Skin of body (tissue), 2 donors: ENCODE measurements around the gene SPATA13. TPM values are rescaled to one million over a fixed set of nuclear protein-coding genes. Genes with fewer than 3 reads are reported as not detected.
A peak's percentile ranks its signal among the peaks of the same experiment; 100 is the strongest.

Experiments
- DNase-seq: peaks from one replicate; lab custom pipeline; 2025; lab: John Stamatoyannopoulos, UW
- total RNA-seq: library from RNA; depleted of rRNA; stranded (reverse); fragments of >200 nt; gene quantifications from one replicate; pipeline ENCODE4 v1.2.3, GENCODE V29; 2014

Gene SPATA13
- total RNA-seq, 1 donor from 2014 or later = 7.1 TPM

GRCh38 chr13:24141333-24141910 is 19.1 kb upstream of the SPATA13 start:
- no peak for DNase-seq

DNA sequence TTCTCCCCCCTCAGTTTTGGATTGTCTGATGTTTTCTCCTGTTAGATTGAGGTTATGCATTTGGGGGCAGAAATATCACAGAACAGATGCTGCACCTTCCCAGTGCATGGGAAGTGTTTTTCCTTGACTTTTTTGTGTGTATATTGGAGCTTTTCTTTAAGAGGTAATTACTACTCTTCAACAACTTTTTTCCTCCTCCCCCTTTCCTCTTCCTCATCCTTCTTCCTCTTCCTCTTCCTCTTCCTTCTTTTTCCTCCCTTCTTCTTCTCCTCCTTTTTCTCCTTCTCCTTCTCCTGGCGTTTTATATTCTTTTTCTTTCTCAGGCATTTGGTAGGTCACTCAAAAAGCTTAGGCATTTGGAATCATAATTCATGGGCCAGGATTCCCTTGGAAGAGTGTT is 18.1 kb upstream of the SPATA13 start:
- no peak for DNase-seq

- no peak for DNase-seq
Observed at GRCh38 chr13:24142886-24143285, 17.6 kb upstream of the SPATA13 start.

DNA sequence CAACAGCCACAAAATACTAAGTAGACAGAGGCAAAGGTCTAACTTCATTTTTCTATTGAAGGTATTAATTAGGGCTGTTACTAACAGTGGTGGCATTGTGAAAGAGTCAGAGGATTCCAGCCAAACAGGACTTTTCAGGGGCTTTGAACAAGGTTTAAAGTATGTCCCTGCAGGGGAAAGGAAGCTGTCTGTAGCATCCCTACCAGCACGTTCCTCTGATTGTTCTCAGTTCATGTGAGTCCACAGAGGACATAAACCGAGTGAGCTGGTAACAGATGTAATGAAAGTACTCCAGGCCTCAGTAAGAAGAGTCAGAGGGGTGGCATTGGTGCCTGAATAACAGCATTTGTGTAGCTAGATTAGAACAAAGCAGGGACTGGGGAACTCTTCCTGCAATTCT is 15.3 kb upstream of the SPATA13 start:
- DNase-seq = no peak

- no peak for DNase-seq
Observed at GRCh38 chr13:24145674-24146073, 14.8 kb upstream of the SPATA13 start.

DNA sequence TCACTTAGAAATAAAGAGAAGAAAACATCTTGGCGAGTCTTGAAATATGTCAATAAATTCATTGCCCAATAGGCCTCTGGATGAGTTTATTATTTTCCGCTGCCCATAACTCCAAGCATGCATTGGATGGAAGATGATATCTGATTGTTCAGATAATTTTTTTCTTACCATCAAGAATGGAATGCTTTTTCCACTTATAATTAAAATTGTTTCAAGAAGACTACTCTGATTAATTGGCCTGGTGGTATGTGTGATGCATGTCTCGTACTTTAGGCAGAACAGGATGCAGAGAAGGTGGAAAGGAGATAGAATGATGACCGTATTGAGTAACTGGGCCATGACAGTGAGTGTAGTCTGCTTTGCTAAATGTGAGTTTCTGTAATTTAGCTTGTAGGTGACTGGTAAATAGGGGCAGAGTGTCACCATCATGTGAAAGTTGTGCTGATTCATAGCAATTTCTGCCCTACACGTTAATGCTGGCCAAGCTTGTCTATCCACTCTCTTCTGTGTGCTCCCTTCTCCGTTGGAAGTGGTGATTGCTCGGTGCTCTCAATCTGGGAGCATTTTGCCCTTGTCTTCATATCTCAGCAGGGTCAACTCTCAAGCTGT is 13.5 kb upstream of the SPATA13 start:
- no peak for DNase-seq

- DNase-seq = no peak
Observed at GRCh38 chr13:24147570-24147963, 13.0 kb upstream of the SPATA13 start.

DNA sequence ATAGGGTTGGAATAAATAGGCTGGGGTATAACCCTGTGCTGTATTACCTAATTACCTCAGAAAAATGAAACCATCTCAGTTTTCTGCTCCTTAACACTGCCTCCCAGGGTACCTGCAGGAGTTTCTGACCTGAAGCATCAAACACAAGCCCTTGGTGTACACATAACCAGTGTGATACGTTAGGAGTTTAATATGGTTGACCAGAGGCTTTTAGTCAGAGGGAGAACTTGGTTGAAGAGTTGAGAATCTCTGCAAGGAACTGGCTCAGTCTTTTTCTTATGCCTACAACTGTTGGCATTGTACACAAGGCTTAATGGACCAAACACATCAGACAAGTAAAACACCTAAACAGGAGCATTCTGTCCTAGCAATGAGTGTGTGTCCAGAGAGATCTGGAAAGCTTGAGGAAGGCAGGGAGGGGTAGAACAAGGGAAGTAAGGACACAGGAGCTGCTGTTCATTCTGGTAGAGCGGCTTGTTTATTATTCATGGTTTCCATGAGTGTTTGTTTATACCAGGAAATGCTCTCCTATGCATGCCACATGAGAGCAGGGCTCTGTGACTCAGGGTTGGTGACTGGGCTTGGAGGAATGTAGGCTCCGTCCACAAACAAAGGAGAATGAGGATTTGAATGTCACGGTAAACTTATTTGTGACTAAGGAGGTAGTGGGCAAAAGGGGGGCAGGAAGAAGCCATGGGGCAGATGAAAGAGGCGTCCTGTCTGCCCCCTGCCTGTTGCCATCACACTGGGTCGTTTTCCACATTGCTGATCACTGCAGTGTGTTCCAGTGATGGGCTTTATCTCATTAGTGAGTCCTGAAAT is 11.9 kb upstream of the SPATA13 start:
- peak; percentile 27 for DNase-seq

DNA sequence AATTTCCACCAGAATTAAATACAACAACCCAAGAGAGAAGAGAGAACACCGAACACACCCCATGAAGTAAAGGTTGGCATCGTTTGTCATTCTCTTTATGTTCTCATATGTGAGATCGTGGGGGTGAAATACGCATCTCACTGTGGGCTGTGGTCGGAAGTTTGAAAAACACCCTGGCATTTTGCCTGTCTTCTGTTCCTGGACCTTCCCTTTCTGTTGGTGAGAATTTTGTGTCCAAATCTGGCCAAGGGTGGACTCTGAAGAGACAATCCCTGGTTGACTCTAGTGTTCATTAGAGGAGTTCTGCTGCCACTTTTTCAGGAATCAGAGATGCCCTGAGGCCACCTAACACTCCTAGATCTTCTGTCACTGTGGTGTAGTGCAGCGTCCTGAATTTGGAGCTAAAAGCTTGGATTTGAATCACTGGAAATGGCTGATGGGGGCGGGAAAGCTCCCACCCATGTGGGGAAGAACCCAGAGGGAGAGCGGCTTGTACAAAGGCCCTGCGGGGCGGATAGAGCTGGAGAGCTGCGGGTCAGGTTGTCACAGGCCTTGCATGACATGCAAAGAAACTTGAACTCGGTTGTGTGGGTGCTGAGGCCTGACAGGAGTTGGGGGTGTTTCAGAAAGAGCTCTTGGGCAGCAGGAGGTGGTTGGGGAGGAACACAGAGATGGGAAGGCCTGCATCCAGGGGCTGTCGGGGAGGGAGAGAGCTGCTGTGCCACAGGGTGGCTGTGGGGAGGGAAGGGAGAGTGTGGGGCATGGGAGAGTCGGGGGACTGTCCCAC is 11.1 kb upstream of the SPATA13 start:
- no peak for DNase-seq

GRCh38 chr13:24150572-24150971 is 9.9 kb upstream of the SPATA13 start:
- DNase-seq = no peak

DNA sequence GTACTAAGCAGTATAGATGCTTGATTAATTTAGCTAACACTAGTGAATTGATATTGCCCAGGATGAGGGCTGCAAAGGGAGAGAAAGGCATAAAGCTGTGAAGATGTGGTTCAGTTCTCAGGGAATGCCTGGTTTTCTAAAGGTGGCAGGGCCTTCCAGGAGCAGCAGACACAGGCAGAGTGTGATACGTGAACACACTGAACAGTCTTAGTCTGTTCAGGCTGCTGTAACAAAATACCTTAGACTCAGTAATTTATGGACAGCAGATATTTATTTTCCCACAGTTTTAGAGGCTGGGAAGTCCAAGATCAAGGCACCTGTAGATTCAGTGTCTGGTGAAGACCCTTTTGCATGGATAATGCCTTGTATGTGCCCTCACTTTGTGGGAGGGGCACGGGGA is 8.7 kb upstream of the SPATA13 start:
- no peak for DNase-seq

DNA sequence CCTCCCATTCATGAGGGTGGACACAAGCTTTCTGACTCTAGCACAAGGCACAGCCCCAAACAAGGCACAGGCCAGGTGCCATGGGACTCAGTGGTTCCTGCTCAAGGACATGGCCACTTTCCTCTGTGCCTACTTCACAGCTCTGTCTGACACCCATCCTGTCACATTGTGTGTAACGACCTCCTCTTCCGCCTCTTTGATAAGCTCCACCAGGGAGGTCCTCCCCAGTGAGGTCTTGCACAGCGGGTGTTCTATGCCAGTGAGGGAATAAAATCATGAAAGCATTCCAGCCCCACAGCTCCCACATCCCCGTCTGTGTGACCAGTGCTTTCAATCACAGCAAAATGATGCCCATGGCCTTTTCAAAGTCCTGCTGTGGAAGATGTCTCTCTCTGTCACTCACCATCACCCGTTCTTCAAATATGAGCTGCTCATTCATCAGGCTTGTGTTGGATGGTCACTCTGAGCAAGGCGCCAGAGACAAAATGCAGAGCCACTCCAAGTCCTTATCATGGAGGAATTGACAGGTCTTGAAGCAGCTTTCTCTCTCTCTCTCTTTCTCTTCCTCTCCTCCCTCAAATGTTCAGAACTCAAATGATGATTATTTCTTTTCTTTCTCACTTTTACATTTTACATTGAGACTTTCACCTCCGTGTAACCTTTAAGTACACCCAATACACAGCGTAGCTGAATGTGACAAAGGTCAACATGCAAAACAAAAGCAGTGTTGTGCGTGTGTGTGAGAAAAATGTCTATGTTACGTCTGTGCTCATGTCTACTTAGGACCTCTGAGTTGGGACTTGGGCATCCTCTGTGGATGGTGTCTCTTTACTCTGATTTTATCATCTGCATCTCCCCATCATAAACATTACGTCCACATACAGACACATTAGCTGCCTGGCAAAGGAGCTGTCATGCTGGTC is 8.0 kb upstream of the SPATA13 start:
- DNase-seq = no peak

GRCh38 chr13:24153347-24153746 is 7.2 kb upstream of the SPATA13 start:
- DNase-seq = no peak

DNA sequence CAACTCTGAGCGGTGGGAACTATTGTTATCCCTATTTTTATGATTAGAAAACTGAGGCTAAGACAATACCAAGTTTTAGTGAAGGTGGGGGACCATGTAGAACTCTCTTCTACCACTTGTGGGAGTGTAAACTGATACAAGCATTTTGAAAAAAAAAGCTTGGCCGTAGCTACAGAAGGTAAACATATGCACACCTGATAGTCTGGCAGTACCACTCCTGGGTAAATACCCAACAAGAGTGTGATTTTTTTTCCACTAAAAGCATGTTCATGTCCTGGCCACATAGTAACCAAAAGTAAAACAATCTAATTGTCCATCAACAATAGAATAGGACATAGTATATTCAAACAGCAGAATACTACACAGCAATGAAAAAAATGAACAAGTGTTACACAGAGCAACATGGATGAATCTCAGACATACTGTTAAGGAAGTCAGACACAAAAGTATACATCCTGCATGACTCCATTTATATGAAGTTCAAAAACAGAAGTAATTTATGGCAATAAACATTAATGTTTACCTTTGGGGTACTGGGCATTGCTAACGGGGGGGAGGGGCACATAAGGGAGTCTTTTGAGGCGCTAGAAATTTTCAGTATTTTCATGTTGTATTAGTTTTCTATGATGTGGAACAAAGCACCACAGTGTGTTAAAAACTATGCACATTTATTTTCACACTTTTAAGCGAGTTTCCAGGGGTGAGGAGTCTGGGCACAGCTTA is 6.4 kb upstream of the SPATA13 start:
- no peak for DNase-seq

- peak; percentile 4 for DNase-seq
Observed at GRCh38 chr13:24159357-24159756, 1.2 kb upstream of the SPATA13 start.

DNA sequence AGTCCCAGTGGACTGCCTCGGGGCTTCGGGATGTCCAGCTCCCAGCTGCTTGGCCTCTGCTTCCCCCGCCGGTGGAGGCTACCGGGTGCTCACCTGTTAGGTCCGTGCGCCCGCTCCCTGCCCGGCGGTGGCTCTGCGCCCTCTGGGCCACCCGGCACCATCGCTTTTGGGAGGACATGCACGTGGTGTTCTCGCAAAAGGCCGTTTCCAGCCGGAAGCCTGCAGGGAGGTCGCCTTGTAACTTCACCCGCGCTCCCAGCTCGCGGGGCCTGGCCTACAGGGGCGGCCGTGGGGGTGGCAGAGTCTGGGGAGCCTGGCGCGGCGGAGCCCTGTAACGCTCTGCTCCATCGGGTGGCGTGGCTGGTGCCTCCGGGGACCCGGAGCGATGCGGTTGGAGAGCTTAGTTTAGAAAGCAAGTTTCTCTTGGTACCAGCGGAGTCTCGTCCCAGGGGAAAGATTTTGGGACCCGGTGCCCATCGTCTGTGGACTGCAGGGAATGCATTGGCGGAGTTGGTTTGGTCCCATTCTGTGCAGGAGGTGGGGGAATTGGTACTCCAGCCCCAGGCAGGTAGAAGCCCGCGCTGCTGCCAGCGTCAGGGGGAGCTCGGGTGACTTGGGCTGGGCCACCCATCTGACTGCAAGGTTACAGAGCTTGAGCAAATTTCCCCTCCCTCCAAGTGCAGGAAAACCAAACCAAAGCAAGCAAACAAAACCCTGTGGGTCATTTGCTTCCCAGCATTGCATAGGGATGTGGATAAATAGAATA is 673 bp downstream of the SPATA13 start:
- DNase-seq = no peak

GRCh38 chr13:24161980-24162525 is 1.5 kb downstream of the SPATA13 start:
- DNase-seq = no peak

DNA sequence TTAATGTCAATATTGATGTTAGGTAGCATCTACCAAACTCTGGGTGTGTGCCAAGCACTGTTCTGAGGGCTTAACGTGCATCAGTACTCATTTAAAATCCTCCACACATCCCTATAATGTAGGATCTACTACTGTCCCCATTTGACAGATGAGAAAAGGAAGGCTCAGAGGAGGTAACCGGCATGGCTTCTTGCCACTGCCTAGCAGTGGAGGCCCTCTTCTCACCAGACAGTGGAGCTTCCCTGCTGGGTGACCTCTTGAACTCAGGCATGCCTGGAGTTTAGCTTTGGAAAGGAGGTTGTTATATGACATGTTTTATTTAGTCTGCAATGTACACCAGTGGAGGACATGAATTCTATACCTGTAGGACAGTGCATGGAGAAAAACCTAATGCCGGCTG is 2.1 kb downstream of the SPATA13 start:
- no peak for DNase-seq

DNA sequence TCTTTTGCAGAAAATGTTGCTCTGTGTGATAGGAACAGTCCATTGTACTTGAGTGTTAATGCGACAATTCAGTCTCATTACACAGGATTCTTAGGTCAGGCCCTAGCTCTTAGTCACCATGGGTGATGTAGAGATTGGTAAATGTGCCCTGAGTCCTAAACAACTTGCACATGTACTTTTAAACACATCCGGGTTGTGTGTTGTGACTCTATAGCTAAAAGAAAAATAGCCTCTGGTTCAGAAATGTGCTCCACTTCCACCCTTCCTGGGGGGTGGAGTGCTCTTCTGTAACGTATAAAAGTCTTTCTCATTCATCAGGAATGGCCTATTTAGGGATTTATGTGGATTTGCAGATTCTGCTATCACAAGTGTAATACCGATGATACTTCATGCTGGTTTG is 5.2 kb downstream of the SPATA13 start:
- no peak for DNase-seq
